Measurements from ENCODE around the gene ANK3.

- no peak for TF ChIP-seq CTCF (conservative IDR thresholded peaks at IDR 0.05)
- no peak for TF ChIP-seq EZH2 (IDR thresholded peaks at IDR 0.05; ENCODE audit: low read depth)
Measured at GRCh38 chr10:60304829-60305379, 84.8 kb downstream of the ANK3 start.
